AG10803 (cell line): ENCODE data around the gene COPA.

Experiments used
- DNase-seq: peaks from one replicate; pipeline ENCODE4 v3.0.0; 2010; ENCODE audit warnings: low read depth
- H3K4me3 ChIP-seq: 2 replicates; pipeline ENCODE4 v1.5.1; 2011; ENCODE audit warnings: mild to moderate bottlenecking, low read length, control low read depth
- CTCF ChIP-seq: conservative IDR thresholded peaks from 2 replicates; pipeline ENCODE4 v1.5.1; 2011; ENCODE audit warnings: mild to moderate bottlenecking, low read length, control low read depth, inconsistent platforms

COPA gene

GRCh38 chr1:160245434-160245833, 97.6 kb downstream of the COPA start:
- no peak overlapping the region for H3K4me3 ChIP-seq
- no peak for DNase-seq
- no peak for TF ChIP-seq CTCF

GRCh38 chr1:160244209-160244608, 98.8 kb downstream of the COPA start:
- TF ChIP-seq CTCF: no peak
- no peak overlapping the region for H3K4me3 ChIP-seq
- no peak for DNase-seq

GRCh38 chr1:160243767-160244166, 99.3 kb downstream of the COPA start:
- H3K4me3 ChIP-seq: no peak overlapping the region
- no peak for TF ChIP-seq CTCF
- no peak for DNase-seq

- no peak for TF ChIP-seq CTCF
- no peak overlapping the region for H3K4me3 ChIP-seq
- DNase-seq: no peak
Observed at GRCh38 chr1:160239582-160240299, 103.3 kb downstream of the COPA start.
